Spleen (tissue), 7 donors: ENCODE measurements around the gene BHLHE23.

Source experiments
- POLR2AphosphoS5 ChIP-seq, 3 donors: sonication (generic); formaldehyde crosslinking; IDR thresholded peaks; one replicate each; pipeline ENCODE4 v1.5.1; 2017; ENCODE audit warnings: antibody characterized with exemption in 3 of 3
- TF ChIP-seq, protein P1 (sequence below), 11 experiments: fragments of 200-600 bp in 7 of 11; fragments of 450-650 bp in 4 of 11; sonication (generic) in 4 of 11; IDR thresholded peaks in 8 of 11; conservative IDR thresholded peaks in 3 of 11; 1 replicate in 7 of 11; 2 replicates in 4 of 11; pipeline versions ENCODE4 v1.4.0 to v1.8.0; 2016 to 2021; ENCODE audit warnings: antibody characterized with exemption in 11 of 11, inconsistent platforms in 4 of 11, mild to moderate bottlenecking in 1 of 11
- donor health status: DM: no; HTN: no; CAD: no; lungs with moderate emphysema.
- donor health status: DM: no; HTN: no; CAD: no.
- donor health status: DM: no; HTN: no; CAD: no.

DNA sequence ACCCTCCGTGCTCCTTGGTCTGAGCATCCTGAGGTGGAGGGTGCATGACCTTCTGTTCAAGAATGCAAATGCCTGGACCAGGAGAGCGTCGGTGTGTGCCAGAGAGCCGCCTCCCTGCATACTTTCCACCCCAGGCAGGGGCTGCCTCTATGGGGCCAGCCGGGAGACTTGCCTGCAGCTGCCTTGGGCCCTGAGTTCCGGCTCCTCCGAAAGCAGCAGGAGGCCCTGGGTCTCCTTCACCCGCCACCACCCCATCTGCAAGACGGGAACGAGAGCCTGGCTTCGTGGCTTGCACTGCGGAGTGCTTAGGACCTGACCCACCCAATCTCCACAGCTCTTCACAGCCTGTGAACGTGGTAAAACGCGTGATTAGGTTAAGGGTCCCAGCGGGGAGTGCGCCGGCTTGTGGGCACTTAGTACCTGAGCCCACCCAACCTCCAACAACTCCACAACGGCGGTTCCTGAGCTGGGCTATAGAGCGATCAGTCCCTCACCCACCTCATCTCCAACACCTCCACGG is 16.4 kb downstream of the BHLHE23 start:
- TF ChIP-seq, protein P1, sequence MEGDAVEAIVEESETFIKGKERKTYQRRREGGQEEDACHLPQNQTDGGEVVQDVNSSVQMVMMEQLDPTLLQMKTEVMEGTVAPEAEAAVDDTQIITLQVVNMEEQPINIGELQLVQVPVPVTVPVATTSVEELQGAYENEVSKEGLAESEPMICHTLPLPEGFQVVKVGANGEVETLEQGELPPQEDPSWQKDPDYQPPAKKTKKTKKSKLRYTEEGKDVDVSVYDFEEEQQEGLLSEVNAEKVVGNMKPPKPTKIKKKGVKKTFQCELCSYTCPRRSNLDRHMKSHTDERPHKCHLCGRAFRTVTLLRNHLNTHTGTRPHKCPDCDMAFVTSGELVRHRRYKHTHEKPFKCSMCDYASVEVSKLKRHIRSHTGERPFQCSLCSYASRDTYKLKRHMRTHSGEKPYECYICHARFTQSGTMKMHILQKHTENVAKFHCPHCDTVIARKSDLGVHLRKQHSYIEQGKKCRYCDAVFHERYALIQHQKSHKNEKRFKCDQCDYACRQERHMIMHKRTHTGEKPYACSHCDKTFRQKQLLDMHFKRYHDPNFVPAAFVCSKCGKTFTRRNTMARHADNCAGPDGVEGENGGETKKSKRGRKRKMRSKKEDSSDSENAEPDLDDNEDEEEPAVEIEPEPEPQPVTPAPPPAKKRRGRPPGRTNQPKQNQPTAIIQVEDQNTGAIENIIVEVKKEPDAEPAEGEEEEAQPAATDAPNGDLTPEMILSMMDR (IDR thresholded peaks at IDR 0.05 in 8 of 11, conservative IDR thresholded peaks at IDR 0.05 in 3 of 11), result no peak
- no peak for TF ChIP-seq POLR2AphosphoS5 (IDR thresholded peaks at IDR 0.05)
